ENCODE data around the gene COL16A1. TPM values are rescaled to one million over a fixed set of nuclear protein-coding genes. Genes with fewer than 3 reads are reported as not detected.
A peak's percentile ranks its signal among the peaks of the same experiment; 100 is the strongest.

The COL16A1 gene
- total RNA-seq, 5 donors from 2014 or later (not counting 1 experiment from before 2014, with no cell fraction given): 0.41 to 0.67 (median 0.59) TPM; not detected in 2

DNA sequence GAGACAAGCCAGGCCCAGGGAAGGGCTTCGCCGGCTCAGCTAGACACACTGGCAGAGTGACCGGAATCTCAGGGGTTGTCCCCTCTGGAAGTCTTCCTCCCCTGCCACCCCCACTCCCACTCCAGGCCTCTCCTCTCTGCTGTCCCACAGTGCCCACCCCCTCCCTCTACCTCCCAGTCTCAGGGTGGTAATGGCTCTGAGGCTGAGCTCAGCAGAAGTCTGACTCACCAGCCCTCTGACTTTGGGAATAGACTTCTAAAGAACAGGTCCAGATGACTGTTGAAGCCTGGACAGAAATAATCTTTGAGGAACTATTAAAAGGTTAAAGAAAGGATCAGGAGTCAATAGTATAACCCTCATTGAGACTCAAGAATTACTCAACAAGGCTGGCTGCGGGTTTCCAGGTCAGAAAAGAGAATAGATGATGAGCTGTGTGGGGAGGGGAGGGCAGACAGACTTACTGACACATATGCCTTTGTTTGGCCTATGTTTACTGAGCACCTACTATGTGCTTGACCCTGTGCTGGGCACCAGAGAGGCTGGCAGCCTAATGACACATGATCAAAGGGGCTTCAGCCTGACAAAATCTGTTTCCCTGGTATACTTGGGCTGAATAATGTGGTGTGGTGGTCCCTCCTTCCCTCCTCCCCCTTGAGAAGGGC is 78.1 kb downstream of the COL16A1 start:
- no peaks in the 10 kb centered on the region for H3K27me3 Mint-ChIP-seq
- 100% methylated on average over 2 of the region's 4 CpGs for WGBS (ENCODE audit: insufficient coverage)
- no peak overlapping the region for H3K27ac ChIP-seq (ENCODE audit: low read length)
- peak in 1 of 4 experiments; percentile 17 for ATAC-seq (replicated peaks in 1 of 4)
- H3K4me3 ChIP-seq (ENCODE audit: control insufficient read depth in 1 of 2, extremely low read depth in 1 of 2, low read length in 1 of 2): no peak overlapping the region
- DNase-seq: no peak
- peaks cover 0 to 3% (median 0%) of the 10 kb centered on the region in 3 donors for H3K4me1 Mint-ChIP-seq
- no peaks in the 10 kb centered on the region for H3K27me3 ChIP-seq (replicated peaks in 1 of 2; ENCODE audit: control insufficient read depth in 2 of 2, extremely low read depth in 1 of 2, insufficient read depth in 2 of 2, low read length in 1 of 2)
- no peaks in the 10 kb centered on the region for H3K9me3 ChIP-seq
- H3K36me3 Mint-ChIP-seq: peaks cover 46% of the 10 kb centered on the region
- H3K4me1 ChIP-seq (ENCODE audit: control insufficient read depth in 1 of 2, extremely low read depth in 1 of 2, insufficient read depth in 2 of 2, low read length in 2 of 2): no peaks in the 10 kb centered on the region
- POLR2A ChIA-PET: interaction anchor here in 1 of 2 donors (1.1 kb wide), 1 partner anchor 19 kb away, joined by 3 read pairs; the partner anchor contains the start of gene PEF1
- no peak overlapping the region for H3K27ac Mint-ChIP-seq
- H3K4me3 Mint-ChIP-seq: no peak overlapping the region
- no peaks in the 10 kb centered on the region for H3K9me3 Mint-ChIP-seq
- H3K36me3 ChIP-seq (ENCODE audit: control insufficient read depth in 2 of 2, extremely low read depth in 1 of 2, insufficient read depth in 1 of 2, low read length in 1 of 2): peaks cover 7 to 40% of the 10 kb centered on the region in 2 donors
- CTCF ChIA-PET: interaction anchor here in 1 of 2 donors (0.8 kb wide), 1 partner anchor 11 kb away, joined by 3 read pairs; no protein-coding TSS in a partner anchor

DNA sequence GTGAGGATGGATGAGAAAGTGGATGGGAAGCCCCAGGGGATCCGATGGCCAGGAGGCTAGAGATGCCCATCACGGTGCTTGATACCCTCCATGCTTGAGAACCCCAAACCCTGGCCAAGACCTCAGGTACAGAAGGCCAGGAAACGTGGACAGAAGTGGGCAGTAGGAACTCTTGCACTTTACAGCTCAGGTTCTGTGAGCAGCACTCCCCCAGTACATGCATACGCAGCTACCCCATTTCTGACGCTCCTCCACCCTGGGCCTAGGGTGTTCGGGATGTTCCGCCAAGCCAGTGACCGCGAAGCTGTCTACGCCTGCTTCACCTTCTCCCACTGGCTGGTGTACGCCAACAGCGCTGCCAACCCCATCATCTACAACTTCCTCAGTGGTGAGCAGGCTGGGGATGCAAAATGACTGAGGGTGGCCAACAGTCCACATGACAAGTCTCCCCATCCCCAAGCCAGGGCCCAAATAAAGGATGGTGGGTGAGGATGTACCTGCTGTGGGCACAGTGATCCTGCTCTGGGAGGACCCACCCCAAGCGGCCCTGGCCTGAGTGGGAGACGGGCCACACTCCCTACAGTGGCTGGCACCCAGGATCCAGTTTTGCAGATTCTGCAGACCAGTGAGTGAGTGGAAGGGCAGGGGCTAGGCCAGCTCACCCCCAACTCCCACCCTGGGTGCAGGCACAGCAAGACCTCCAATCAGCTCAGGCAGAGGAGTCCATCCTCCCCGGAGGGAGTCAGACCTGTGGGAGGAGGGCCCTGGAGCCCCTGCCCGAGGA is 78.9 kb downstream of the COL16A1 start:
- Mint-ChIP-seq H3K9me3 (no peaks in the 10 kb centered on the region), H3K4me1 (peaks cover 0 to 3% (median 0%) of the 10 kb centered on the region in 3 donors), H3K27me3 (no peaks in the 10 kb centered on the region), H3K27ac (no peak overlapping the region), H3K36me3 (peaks cover 38% of the 10 kb centered on the region), H3K4me3 (no peak overlapping the region)
- DNase-seq (no peak), ATAC-seq (replicated peaks in 1 of 4) (peak in 1 of 4 experiments; percentile 14)
- no peaks in the 10 kb centered on the region for H3K4me1 ChIP-seq (ENCODE audit: control insufficient read depth in 1 of 2, extremely low read depth in 1 of 2, insufficient read depth in 2 of 2, low read length in 2 of 2)
- WGBS (ENCODE audit: insufficient coverage): 92% methylated on average over 4 of the region's 16 CpGs
- H3K27me3 ChIP-seq (replicated peaks in 1 of 2; ENCODE audit: control insufficient read depth in 2 of 2, extremely low read depth in 1 of 2, insufficient read depth in 2 of 2, low read length in 1 of 2): peaks cover 0 to 2% of the 10 kb centered on the region in 2 experiments
- H3K4me3 ChIP-seq (ENCODE audit: control insufficient read depth in 1 of 2, extremely low read depth in 1 of 2, low read length in 1 of 2): no peak overlapping the region
- POLR2A ChIA-PET: no interaction called here
- H3K36me3 ChIP-seq (ENCODE audit: control insufficient read depth in 2 of 2, extremely low read depth in 1 of 2, insufficient read depth in 1 of 2, low read length in 1 of 2): peaks cover 7 to 33% of the 10 kb centered on the region in 2 donors
- H3K27ac ChIP-seq (ENCODE audit: low read length): no peak overlapping the region
- CTCF ChIA-PET: no interaction called here
- no peaks in the 10 kb centered on the region for H3K9me3 ChIP-seq

DNA sequence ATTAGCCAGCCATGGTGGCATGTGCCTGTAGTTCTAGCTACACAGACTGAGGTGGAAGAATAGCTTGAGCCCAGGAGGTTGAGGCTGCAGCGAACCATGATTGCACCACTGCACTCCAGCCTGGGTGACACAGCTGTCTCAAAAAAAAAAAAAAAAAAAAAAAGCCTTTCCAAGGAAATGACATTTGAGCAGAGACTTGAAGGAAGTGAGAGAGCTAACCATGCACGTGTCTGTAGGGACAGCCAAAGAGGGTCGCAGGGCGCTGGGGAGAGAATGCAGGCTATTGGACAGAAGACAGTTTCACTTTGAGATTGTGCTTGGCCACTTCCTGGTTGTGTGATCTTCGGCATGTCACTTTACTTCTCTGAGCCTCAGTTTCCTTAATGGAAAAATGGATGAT is 79.5 kb downstream of the COL16A1 start:
- 49% methylated on average over 5 of the region's 5 CpGs for WGBS (ENCODE audit: insufficient coverage)
- no peak overlapping the region for H3K4me3 Mint-ChIP-seq
- H3K36me3 ChIP-seq (ENCODE audit: control insufficient read depth in 2 of 2, extremely low read depth in 1 of 2, insufficient read depth in 1 of 2, low read length in 1 of 2): peaks cover 7 to 27% of the 10 kb centered on the region in 2 donors
- H3K27me3 Mint-ChIP-seq: peaks cover 3 to 4% of the 10 kb centered on the region in 2 donors
- peaks cover 0 to 8% of the 10 kb centered on the region in 2 experiments for H3K27me3 ChIP-seq (replicated peaks in 1 of 2; ENCODE audit: control insufficient read depth in 2 of 2, extremely low read depth in 1 of 2, insufficient read depth in 2 of 2, low read length in 1 of 2)
- POLR2A ChIA-PET: no interaction called here
- H3K36me3 Mint-ChIP-seq: peaks cover 33% of the 10 kb centered on the region
- H3K9me3 ChIP-seq: no peaks in the 10 kb centered on the region
- no peaks in the 10 kb centered on the region for H3K9me3 Mint-ChIP-seq
- no peak for DNase-seq
- H3K27ac ChIP-seq (ENCODE audit: low read length): no peak overlapping the region
- H3K4me3 ChIP-seq (ENCODE audit: control insufficient read depth in 1 of 2, extremely low read depth in 1 of 2, low read length in 1 of 2): no peak overlapping the region
- H3K27ac Mint-ChIP-seq: no peak overlapping the region
- peaks cover 0 to 3% (median 0%) of the 10 kb centered on the region in 3 donors for H3K4me1 Mint-ChIP-seq
- ATAC-seq (replicated peaks in 1 of 4): no peak
- H3K4me1 ChIP-seq (ENCODE audit: control insufficient read depth in 1 of 2, extremely low read depth in 1 of 2, insufficient read depth in 2 of 2, low read length in 2 of 2): no peaks in the 10 kb centered on the region
- CTCF ChIA-PET: no interaction called here

DNA sequence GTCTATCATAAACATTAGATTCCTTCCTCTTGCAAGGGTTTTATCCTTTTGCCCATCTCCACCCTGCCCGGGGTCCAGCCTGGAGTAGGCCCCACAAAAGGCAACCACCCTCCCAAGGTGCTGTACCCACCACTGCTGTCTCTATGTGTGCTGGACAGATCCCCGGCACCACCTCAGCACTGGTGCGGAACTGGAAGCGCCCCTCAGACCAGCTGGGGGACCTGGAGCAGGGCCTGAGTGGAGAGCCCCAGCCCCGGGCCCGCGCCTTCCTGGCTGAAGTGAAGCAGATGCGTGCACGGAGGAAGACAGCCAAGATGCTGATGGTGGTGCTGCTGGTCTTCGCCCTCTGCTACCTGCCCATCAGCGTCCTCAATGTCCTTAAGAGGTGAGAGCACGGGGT is 80.5 kb downstream of the COL16A1 start:
- Mint-ChIP-seq H3K27ac (no peak overlapping the region), H3K4me3 (no peak overlapping the region), H3K9me3 (no peaks in the 10 kb centered on the region), H3K27me3 (peaks cover 3 to 12% of the 10 kb centered on the region in 2 donors), H3K4me1 (peaks cover 0 to 4% (median 3%) of the 10 kb centered on the region in 3 donors), H3K36me3 (peaks cover 24% of the 10 kb centered on the region)
- Histone ChIP-seq H3K4me3 (ENCODE audit: control insufficient read depth in 1 of 2, extremely low read depth in 1 of 2, low read length in 1 of 2) (no peak overlapping the region), H3K36me3 (ENCODE audit: control insufficient read depth in 2 of 2, extremely low read depth in 1 of 2, insufficient read depth in 1 of 2, low read length in 1 of 2) (peaks cover 6 to 17% of the 10 kb centered on the region in 2 donors), H3K27me3 (replicated peaks in 1 of 2; ENCODE audit: control insufficient read depth in 2 of 2, extremely low read depth in 1 of 2, insufficient read depth in 2 of 2, low read length in 1 of 2) (peaks cover 0 to 17% of the 10 kb centered on the region in 2 experiments), H3K4me1 (ENCODE audit: control insufficient read depth in 1 of 2, extremely low read depth in 1 of 2, insufficient read depth in 2 of 2, low read length in 2 of 2) (peaks cover 0 to 1% of the 10 kb centered on the region in 2 experiments), H3K27ac (ENCODE audit: low read length) (no peak overlapping the region), H3K9me3 (no peaks in the 10 kb centered on the region)
- DNase-seq: no peak
- CTCF ChIA-PET: no interaction called here
- no peak for ATAC-seq (replicated peaks in 1 of 4)
- POLR2A ChIA-PET: no interaction called here
- 97% methylated on average over 6 of the region's 12 CpGs for WGBS (ENCODE audit: insufficient coverage)

DNA sequence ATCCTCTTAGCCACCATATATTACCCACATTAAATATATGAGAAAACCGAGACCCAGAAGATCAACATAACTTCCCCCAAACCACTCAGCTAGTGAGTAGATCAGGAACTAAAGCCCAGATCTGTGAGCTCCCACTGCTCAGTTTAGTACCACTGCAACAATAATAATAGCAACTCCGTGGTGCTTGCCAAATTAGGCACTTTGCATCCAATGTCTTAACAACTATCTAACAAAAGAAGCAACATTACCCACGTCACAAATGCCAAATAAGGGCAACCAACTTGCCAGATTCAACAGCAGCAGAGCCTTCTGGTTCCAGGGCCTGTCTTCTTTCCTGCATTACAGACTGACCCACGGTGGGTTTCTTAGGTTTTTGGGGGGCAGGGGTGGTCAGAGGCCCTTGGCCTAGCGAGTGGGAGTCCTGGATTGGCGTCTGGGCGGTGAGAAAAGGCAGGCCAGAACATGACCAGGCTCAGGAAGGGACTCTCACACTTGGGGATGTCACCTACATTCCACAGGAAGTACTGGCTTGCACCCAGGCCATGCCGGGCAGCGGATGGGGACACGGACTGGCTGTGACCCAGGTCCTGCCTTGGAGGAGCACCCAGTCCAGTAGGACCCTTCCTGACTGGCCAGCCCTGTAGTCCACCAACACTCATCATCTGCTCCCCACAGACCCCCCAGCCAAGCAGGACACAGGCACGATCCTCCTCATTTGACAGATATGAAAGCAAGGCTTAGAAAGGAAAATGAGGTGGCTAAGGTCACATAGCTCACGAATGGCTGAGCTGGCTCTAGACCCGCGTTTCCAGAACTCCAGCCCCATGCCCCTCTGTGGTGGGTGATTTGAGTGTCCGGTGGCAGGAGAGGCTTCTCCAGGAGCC is 81.7 kb downstream of the COL16A1 start:
- Mint-ChIP-seq H3K4me3 (no peak overlapping the region), H3K9me3 (no peaks in the 10 kb centered on the region), H3K27ac (no peak overlapping the region), H3K27me3 (peaks cover 6 to 19% of the 10 kb centered on the region in 2 donors), H3K4me1 (peaks cover 3 to 8% (median 7%) of the 10 kb centered on the region in 3 donors), H3K36me3 (peaks cover 14% of the 10 kb centered on the region)
- H3K4me3 ChIP-seq (ENCODE audit: control insufficient read depth in 1 of 2, extremely low read depth in 1 of 2, low read length in 1 of 2): no peak overlapping the region
- H3K4me1 ChIP-seq (ENCODE audit: control insufficient read depth in 1 of 2, extremely low read depth in 1 of 2, insufficient read depth in 2 of 2, low read length in 2 of 2): peaks cover 0 to 13% of the 10 kb centered on the region in 2 experiments
- POLR2A ChIA-PET: no interaction called here
- CTCF ChIA-PET: no interaction called here
- H3K27ac ChIP-seq (ENCODE audit: low read length): no peak overlapping the region
- DNase-seq: peak in 1 of 35 experiments; percentile 21
- peaks cover 0 to 5% of the 10 kb centered on the region in 2 donors for H3K36me3 ChIP-seq (ENCODE audit: control insufficient read depth in 2 of 2, extremely low read depth in 1 of 2, insufficient read depth in 1 of 2, low read length in 1 of 2)
- H3K27me3 ChIP-seq (replicated peaks in 1 of 2; ENCODE audit: control insufficient read depth in 2 of 2, extremely low read depth in 1 of 2, insufficient read depth in 2 of 2, low read length in 1 of 2): peaks cover 0 to 30% of the 10 kb centered on the region in 2 experiments
- ATAC-seq (replicated peaks in 1 of 4): no peak
- 80% methylated on average over 14 of the region's 15 CpGs for whole genome bisulfite sequencing (ENCODE audit: insufficient coverage)
- no peaks in the 10 kb centered on the region for H3K9me3 ChIP-seq

DNA sequence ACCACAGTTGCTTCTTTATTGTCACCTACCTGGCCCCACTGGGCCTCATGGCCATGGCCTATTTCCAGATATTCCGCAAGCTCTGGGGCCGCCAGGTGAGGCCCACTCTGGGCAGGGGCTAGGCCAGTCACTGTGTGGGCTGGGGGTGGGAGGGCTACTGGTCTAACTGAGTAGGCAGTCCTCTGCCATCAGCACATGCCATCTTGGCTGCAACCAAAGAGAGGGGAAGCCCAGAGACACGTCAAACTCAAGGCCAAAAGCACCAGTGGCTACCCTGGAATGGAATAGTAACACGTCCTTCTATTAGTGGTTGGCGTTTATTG is 82.4 kb downstream of the COL16A1 start:
- H3K36me3 Mint-ChIP-seq: peaks cover 11% of the 10 kb centered on the region
- ChIA-PET CTCF (no interaction called here), POLR2A (interaction anchor here in 1 of 2 donors (0.6 kb wide), 1 partner anchor 15 kb away, joined by 4 read pairs; no protein-coding TSS in a partner anchor)
- peaks cover 5 to 12% (median 7%) of the 10 kb centered on the region in 3 donors for H3K4me1 Mint-ChIP-seq
- Histone ChIP-seq H3K4me3 (ENCODE audit: control insufficient read depth in 1 of 2, extremely low read depth in 1 of 2, low read length in 1 of 2) (no peak overlapping the region), H3K4me1 (ENCODE audit: control insufficient read depth in 1 of 2, extremely low read depth in 1 of 2, insufficient read depth in 2 of 2, low read length in 2 of 2) (peaks cover 0 to 14% of the 10 kb centered on the region in 2 experiments), H3K27ac (ENCODE audit: low read length) (no peak overlapping the region), H3K9me3 (no peaks in the 10 kb centered on the region), H3K27me3 (replicated peaks in 1 of 2; ENCODE audit: control insufficient read depth in 2 of 2, extremely low read depth in 1 of 2, insufficient read depth in 2 of 2, low read length in 1 of 2) (peaks cover under 1 to 36% of the 10 kb centered on the region in 2 experiments), H3K36me3 (ENCODE audit: control insufficient read depth in 2 of 2, extremely low read depth in 1 of 2, insufficient read depth in 1 of 2, low read length in 1 of 2) (no peaks in the 10 kb centered on the region)
- no peak overlapping the region for H3K4me3 Mint-ChIP-seq
- no peaks in the 10 kb centered on the region for H3K9me3 Mint-ChIP-seq
- DNase-seq: peak in 1 of 35 experiments; percentile 14
- 80% methylated on average over 1 of the region's 5 CpGs for WGBS (ENCODE audit: insufficient coverage)
- ATAC-seq (replicated peaks in 1 of 4): no peak
- H3K27ac Mint-ChIP-seq: no peak overlapping the region
- H3K27me3 Mint-ChIP-seq: peaks cover 12 to 25% of the 10 kb centered on the region in 2 donors

Measured in T-cell (primary cell).